CD4-positive, alpha-beta T cell treated with Interferon gamma for 1 hour (primary cell): ENCODE results near the gene STIMATE.

Experiments used
- DNase-seq: peaks from one replicate; pipeline ENCODE4 v3.0.0-alpha.2; 2020

STIMATE gene

DNA sequence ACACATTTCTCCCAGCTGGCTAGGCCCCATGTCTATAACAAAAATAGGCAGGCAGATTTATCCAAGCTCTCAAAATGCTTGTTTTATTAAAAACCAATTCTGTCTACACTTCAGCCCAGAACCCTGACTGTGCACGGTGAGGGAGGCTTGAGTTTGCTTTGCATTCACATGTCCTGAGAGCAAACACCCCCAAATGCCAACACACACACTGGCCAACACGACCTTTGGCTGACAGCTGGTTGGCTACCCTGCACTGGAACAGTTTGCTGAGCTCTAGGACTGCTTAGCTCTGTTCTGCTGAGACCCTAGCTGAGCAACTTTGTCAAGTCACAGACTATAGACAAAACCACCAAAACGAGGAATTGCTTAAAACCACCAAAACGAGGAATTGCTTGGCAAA is 3.6 kb downstream of the STIMATE start:
- no peak for DNase-seq

DNA sequence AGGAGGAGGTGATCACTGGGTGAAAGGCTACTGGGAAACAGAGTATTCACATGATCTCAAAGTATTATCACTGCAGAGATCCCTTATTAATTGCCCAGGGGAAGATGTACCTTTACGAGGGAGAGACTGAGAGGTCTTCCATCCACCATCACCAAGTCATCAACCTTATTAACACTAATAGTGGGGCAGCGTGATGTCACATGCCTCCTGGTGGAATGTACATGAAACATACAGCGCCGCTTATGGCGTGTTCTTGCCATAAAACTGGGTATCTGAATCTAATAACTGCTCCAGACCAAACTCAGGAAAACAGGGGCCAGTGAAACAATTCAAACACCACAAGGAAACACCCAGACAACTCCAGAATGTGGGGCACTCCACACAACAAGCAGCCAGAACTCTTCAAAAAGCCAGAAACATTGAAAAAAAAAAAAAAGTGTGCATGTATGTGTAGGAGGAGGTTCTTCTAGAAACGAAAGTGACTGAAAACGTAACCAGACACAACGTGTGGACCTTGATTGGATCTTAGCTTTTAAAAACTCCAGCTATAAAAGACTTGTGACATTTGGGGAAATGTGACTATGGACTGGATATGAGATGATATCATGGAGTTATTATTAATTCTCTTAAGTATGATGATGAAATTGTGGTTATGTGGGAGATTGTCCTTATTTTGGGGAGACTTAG is 4.6 kb downstream of the STIMATE start:
- no peak for DNase-seq

DNA sequence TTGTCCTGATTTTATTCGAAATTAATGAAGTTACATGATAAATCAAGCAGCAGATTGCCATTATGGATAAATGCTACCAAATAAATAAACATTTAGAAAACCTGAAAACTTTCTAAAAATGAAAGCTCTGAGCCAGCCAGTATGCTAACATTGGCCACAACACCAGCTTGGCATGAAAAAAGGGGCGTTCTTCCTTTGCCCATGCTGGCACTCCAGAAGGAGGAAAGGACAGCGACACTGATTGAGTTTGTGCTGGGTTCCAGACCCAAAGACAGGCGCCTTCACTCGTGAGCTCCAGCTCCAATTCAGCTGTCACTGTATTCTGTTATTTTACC is 5.1 kb downstream of the STIMATE start:
- no peak for DNase-seq

DNA sequence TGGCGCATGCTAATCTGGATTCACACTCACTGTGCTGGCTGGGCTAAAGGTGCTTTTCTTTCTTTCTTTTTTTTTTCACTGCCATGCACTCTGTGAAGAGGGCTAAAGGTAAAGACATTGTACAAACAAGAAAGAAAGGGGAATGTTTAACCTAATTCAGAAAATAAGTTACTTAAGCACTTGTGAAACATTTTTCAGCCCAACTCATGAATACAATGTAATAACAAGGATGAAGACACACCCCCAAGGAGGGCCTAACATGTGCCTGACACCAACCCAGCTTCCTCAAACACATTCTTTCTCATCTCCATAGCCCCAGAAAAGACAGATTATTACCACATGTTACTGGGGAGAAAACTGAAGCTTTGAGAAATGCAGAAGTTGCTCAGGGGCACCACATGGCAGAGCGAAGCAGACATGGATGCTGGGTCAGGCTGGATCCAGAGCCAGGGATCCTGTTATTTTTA is 5.7 kb downstream of the STIMATE start:
- DNase-seq = peak; percentile 30

DNA sequence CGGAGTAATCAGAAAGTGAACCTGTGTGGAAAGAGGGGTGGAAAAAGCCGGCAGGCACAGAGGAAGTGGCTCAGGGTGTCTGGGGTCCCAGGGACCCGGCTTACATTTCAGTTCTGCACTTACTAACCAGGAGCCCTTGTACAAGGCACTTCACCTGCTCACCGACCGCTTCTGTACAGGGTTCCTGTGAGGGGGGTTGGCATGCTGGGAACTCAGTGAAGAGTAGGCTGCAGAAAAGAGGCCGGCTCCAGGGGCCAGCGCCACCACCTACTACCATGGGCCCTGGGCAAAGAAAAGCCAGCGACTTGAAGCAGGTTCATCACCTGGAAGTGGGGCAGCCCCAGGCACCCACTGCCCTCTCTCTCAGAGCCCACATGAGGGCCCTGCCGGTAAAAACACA is 6.2 kb downstream of the STIMATE start:
- DNase-seq = no peak

DNA sequence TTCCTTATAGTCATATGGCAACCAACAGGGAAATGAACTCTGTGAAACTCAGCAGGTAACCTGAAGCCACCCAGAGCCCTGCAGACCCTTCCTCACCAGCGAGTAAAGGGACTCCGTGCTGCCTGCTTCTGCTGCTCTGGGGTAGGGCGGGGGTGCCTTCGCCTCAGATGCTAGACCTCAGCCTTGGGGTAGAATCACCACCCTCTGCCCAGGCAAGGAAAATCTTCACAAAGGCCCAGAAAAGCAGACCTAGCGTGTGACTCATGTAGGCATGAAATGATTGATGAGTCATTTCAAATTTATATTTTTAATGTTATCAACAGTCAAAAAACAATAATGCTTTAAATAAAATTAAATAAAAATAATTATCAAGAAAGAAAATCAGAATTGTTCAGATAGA is 6.6 kb downstream of the STIMATE start:
- no peak for DNase-seq

DNA sequence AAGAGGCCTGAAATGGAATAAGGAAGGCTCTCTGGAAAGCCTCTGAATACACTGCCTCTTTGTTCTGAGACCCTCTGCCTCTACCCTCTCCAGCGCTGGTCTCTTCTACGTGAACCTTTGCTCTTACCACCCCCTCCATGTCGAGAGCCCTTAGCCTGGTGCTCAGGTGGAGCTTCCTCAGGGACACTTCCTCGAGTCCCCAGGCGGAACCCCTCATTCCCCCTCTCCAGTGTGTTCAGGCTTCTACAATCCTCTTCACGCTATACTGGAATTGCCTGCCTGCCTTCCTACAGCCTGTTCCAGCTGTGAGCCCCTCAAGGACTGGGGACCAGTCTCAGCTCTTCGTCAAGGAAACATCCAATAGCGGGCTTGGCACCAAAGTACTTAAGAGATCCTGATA is 7.4 kb downstream of the STIMATE start:
- DNase-seq = no peak

DNA sequence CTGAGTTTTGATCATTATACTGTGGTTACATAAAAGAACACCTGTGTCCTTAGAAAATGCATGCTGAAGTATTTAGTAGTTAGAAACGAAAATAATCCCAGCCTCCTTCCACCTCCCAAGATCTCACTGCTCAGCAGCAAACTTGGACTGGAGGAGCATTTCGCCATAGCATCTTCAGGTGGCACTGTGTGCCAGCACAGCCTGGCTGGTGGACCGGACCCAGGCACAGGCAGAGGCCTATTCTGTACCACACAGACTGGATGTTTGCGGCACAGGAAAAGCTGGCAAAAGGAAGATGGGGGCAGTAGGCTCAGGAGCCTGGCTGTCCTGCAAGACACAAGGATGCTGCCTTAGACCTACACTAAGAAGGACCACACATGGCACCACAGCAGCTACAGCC is 10.2 kb downstream of the STIMATE start:
- DNase-seq = no peak

DNA sequence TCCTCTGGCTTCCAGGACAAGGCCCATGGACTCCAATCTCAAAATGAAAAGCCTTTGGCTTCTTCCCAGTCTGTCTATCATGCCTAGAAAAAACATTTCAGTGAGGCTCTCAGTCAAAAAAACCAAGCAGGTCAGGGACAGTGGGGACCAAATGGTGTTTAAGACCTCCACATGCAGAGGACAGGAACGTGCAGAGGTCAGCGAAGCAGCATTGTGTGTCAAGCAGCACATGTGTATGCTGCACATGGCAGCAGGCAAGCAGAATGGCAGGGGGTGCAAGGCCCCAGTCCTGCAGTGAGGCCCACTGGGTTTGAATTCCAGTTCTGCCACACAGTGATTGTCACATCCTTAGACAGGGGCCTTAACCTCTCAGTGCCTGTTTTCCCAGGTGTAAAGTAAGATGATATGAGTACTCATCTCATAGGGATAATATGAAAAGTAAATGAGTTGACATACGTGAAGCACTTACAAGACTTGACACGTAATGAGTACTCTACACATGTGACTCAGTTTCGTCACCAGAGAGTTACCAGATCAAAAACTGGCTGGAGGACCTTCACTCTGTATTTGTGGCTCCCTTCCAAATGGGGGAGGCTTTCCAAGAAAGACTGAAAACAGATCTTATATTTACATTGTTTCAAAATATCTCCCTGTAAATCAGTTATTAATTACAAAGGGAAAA is 11.2 kb downstream of the STIMATE start:
- DNase-seq = no peak

DNA sequence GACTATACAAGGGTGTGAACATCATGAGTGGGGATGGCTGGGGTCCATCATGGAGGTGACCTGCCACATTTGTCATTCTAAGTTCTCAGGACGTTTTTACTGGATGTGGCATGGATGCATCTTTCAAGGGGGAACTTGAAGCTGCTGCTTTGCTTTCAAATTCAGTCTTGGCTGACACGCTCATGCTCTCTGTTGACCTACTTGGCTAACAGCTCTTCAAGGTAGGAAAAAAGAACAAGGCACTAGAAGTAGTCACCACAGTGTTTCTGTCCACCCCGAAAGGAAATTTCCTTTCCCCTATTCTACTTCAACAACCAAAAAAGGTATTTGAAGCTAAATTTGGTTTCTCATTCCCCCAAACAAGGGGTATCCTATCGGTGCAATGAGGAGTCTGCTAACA is 15.0 kb downstream of the STIMATE start:
- no peak for DNase-seq

DNA sequence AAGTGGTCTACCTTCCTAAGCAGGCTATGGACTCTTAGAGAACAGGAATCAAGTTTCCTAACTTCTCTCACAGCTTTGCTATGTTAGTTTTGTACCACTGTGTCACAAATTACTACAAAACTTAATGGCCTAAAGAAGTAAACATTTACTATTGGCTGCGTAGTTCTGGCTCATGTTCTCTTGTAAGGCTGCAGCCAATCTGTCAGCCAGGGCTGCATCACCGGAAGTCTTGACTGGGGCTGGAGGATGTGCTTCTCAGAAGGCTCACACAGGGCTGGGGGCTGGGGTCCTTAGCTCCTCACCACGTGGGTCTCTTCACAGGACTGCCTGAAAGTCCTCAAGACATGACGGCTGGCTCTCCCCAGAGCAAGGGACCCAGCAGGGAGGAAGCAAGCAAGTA is 15.5 kb downstream of the STIMATE start:
- DNase-seq = no peak

DNA sequence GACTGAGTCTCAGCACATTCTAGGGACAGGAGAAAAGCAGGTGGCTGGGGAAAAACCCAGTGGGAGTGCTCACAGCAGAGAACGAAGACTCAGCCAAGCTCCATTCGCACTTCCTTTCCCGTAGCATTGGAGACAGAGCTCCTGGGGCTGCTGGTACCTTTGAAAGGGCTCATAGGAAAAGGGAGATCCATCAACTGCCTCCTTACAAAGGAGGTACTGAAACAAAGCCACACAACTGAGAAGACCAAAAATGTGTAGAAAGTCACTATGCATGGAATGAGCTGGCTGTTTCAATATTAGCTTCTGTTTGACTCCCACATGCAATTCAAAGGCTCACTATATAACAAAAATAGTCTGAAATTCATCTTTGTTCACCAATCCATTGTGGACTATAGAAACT is 16.9 kb downstream of the STIMATE start:
- DNase-seq = no peak

DNA sequence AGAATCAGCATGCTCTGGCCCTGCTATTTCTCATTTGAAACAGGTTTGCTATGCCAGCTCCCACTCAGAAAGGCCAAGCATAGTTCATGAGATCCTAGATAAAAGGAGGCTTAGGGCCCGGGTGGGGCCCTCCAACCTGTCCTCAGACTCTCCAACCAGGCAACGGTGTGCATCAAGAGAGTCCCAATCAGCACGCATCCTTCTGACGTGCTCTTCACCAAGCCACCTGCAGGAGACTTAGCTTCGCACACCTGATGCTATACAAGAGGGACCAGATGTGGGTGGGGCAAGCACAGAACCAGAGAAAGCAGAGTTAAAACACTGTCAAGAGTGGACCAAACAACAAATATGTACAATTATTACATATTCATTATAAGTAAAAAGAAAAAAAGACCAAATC is 17.3 kb downstream of the STIMATE start:
- DNase-seq = no peak

DNA sequence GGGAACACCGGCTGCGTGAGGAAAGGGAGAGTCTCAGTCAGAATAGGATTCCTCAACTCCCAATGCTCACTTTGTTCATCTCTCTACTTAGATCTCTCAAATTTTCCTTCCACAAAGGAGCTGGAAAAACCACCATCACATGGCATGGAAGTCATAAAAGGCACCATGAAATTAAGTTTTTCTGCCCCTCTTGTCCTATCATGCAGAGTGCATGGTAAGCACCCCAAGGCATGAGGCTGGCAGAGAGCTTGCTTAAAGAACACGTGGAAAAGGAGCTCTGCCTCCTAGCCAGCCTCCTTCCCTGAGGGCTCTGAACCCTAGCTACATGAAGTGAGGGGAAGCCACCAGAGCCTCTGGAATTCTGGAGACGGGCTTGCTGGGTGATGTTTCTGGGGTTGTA is 17.8 kb downstream of the STIMATE start:
- DNase-seq = no peak

DNA sequence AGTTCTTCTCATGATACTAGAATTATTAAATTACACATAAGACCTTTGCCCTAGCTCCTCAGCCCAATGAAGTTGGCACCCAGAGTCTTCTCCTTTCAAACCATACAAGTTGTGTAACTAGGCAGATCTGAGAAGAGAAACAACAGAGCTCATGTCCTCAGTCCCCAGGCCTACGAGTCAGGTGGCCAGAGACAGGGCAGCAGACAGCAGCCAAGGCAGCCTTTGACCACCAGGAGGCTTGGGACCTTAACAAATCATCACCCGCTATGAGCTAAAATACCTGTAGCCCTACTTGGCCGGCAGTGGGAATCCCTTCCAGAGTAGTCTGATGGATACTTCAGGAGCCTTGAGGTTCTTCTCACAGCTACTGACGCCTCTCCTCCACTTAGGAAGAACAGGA is 18.3 kb downstream of the STIMATE start:
- DNase-seq = no peak

DNA sequence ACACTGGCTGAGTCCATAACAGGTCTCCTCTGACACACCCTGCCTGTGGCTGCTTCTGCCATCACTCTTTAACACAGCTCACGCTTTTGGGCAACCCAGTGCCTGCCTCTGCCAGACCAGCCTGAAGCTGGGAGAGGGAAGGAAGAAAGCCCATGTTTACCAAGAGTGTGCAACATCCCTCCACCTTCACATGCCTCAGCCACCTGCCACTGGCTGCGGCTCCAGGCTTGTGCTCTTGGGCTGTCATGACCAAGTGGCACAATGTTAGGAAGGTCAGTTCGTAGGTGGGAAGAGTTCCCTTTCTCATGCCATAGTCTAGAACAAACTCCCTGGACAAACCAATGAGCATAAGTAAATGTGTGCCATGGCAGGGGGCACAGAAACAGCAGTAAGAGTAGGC is 20.3 kb downstream of the STIMATE start:
- no peak for DNase-seq

DNA sequence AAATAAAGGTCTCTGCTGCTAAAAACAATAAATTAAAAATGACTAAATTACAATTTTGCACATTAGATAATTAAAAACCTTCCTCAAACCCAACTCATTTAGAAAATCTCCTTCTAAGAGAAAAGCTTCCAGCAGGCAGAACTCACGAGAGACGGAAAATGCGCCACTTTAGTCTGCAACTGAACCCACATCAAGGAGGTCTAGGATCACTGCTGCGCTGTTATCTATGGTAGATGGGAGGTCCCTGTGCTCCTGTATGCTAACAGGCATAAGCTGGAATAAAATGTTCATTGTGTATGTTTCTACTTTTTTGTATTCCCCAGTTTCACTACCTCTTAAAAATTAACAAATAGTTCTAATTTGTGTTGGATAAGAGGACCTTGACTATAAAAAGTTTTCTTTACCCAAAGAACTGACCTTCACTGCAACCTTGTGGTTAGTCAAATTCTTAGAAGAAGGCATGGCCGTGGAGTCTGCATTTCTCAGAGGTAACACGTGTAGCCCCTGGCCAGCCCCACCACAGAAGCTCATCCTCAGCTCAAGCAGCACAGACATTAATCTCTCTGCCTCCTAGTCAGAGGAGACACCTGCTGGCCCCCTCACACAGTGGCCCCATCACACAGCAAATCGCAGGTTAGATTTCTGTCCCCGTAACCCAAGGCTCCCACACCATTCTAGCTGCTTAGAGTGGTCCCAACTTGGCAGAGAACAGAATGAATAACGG is 22.3 kb downstream of the STIMATE start:
- no peak for DNase-seq

DNA sequence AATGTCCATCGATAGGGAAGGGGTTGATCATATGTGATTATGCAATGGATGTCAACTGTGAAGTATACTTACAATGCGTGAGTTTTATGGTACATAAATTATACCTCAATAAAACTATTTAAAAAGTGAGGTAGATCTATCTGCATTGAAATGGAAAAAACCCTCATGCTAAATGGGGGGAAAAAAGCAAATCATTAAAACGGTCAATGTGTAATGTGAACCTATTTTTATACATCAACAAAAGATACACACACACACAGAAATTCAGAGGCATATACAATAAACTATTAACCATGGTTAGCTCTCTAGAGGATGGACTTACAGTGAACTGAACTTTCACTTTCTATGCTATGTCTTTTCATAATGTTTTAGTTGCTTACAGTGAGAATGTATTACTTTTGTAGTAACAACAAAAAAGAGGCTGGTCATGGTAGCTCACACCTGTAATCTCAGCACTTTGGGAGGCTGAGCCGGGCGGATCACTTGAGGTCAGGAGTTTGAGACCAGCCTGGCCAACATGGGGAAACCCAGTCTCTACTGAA is 23.1 kb downstream of the STIMATE start:
- DNase-seq = no peak

DNA sequence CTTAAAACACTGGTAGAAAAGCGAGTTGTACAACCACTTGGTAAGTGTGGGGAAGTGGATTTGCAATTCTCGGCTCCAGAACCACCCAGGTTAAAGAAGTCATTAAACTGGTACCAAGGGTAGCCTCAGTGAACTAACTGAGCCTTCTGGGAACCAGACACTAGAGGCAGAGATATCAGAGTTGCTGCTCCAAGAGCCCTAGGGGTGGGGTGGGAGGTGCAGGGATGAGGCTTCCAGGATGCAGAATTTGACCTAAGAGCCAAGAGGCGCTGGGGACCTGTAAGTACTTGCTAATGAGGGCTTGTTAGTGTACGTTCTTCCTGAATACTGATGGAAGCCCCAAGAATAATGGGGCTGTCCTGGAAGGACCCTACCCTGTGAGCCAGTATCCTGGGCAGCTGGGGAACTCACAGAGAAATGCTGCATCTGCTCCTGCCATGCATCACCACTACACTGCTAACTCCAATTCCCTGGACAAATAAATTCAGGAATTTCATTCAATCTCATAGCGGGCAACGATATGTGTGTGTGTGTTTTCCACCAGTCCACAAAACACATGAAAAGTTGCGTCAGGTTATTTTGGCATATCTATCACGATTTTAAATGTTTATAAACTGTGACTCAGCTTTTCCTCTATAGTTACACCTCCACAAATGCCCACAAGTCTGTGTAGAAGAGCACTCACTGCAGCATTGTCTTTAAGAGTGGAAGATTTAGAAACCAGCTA is 23.8 kb downstream of the STIMATE start:
- no peak for DNase-seq

DNA sequence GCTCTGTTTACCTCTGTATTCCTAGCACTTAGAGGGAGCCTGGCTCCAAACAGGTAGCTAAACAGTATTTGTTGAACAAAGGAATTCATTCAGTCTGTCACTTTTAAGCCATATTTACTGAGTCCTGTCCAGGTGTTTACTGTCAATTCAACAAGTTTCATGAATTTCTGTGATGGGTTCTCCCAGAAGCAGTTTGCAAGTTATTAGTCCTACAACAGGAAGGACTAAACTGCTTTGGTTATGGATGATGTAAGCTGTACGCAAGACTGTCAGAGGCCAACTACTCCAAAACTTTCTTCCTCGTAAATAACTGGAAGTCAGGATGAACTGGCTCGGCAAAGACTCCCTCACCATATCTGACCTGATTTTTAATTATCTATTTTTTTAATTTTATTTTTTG is 25.1 kb downstream of the STIMATE start:
- DNase-seq = no peak

DNA sequence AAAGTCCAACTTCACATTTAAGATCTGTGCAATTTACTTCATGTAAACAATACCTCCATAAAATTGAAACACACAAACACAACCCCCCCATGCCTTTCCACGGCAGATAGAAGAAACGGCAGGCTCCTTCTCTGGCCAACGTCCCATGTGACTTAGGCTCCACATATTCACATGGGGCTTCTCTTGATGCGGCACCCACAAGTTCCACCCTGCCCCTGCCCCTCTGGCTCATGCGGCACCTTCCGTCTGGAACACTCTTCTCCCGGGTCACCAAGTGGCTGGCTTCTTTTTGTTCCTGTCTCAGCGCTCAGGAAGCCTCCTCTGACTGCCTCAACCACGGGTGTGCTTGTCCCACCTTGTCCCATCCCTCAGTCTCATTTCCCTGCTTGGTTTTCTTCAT is 25.6 kb downstream of the STIMATE start:
- DNase-seq = no peak

DNA sequence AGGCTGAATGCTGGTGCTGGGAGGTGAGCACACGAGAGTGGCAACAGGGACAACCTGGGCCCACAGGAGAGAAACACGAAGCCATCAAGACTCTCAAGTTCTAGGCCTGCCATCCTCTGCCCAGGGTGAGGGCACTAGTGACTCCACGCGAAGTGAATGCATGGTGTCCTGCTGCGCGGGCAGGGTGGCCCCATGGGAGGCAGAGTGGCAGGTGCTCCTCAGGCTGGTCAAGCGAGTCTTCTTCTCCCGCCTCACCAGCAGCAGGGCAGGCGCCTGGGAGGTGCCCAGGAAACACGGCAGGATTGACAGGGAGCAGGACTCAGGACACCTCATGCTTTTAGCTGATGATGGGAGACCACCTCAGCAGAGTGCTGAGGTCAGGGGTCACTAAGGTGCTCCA is 26.9 kb downstream of the STIMATE start:
- DNase-seq = no peak

DNA sequence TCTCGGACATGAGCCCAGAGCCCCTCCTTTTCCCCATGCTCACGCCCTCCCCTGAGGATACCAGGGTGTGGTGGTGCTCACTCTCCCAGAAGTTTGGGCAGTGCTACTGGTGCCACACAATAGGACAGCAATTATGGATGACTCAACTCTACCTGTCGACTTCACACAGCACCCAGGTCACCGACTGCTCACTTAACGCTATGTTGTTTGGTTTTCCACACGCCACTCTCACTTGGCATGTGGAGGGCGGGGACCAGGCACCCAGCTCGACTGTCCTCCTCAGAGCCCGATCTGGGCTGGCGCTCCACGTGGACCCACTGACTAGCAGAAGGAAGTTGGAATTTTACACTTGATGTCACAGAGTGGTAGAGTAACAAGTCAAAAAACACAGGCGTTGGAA is 30.9 kb downstream of the STIMATE start:
- no peak for DNase-seq
